Measurements from ENCODE around the gene TMTC3.
A peak's percentile ranks its signal among the peaks of the same experiment; 100 is the strongest.
"Not testable (repeated sequence)": the region's sequence is repeated elsewhere in the genome, so short reads cannot be mapped to it uniquely, and the experiment has no call there.

The TMTC3 gene

GRCh38 chr12:88141774-88142609 is at the start of gene TMTC3, which contains the start of gene CEP290:
Gene TMTC3 (plus strand): TSS chr12:88142307. CDS start chr12:88148316, 6,009 bp downstream.
Gene CEP290 (minus strand): TSS chr12:88142088. CDS start chr12:88141307, 781 bp downstream.
- peak; percentile 99 for FAIRE-seq

GRCh38 chr12:88092771-88093170 is 49.3 kb upstream of the TMTC3 start:
- no peak for FAIRE-seq

GRCh38 chr12:88093573-88093972 is 48.5 kb upstream of the TMTC3 start:
- peak; percentile 80 for FAIRE-seq

- FAIRE-seq, result peak; percentile 23
Measured at GRCh38 chr12:88108021-88108420, 34.1 kb upstream of the TMTC3 start.

- peak; percentile 88 for FAIRE-seq
Measured at GRCh38 chr12:88111074-88111652, 30.9 kb upstream of the TMTC3 start.

- no peak for FAIRE-seq
Measured at GRCh38 chr12:88113871-88114270, 28.2 kb upstream of the TMTC3 start.

GRCh38 chr12:88122666-88123065 is 19.4 kb upstream of the TMTC3 start:
- no peak for FAIRE-seq

- no peak for FAIRE-seq
Measured at GRCh38 chr12:88127099-88127498, 15.0 kb upstream of the TMTC3 start.

GRCh38 chr12:88127855-88128254 is 14.3 kb upstream of the TMTC3 start:
- FAIRE-seq, result no peak

- FAIRE-seq, result no peak
Measured at GRCh38 chr12:88132392-88132791, 9.7 kb upstream of the TMTC3 start.

GRCh38 chr12:88133181-88133580 is 8.9 kb upstream of the TMTC3 start:
- not testable (repeated sequence) for FAIRE-seq

GRCh38 chr12:88139711-88140110 is 2.4 kb upstream of the TMTC3 start:
- FAIRE-seq, result not testable (repeated sequence)

GRCh38 chr12:88141425-88141773 is 708 bp upstream of the TMTC3 start:
- no peak for FAIRE-seq

- no peak for FAIRE-seq
Measured at GRCh38 chr12:88142610-88142991, 494 bp downstream of the TMTC3 start.

- no peak for FAIRE-seq
Measured at GRCh38 chr12:88144037-88144436, 1.9 kb downstream of the TMTC3 start.

GRCh38 chr12:88144546-88145468 is 2.7 kb downstream of the TMTC3 start:
- no peak for FAIRE-seq

- FAIRE-seq, result no peak
Measured at GRCh38 chr12:88145567-88146505, 3.7 kb downstream of the TMTC3 start.

GRCh38 chr12:88150063-88150462 is 8.0 kb downstream of the TMTC3 start:
- FAIRE-seq, result no peak

- FAIRE-seq, result peak; percentile 96
Measured at GRCh38 chr12:88153959-88154358, 11.9 kb downstream of the TMTC3 start.

GRCh38 chr12:88156075-88156654 is 14.1 kb downstream of the TMTC3 start:
- no peak for FAIRE-seq

GRCh38 chr12:88163371-88163770 is 21.3 kb downstream of the TMTC3 start:
- no peak for FAIRE-seq

- no peak for FAIRE-seq
Measured at GRCh38 chr12:88166179-88166578, 24.1 kb downstream of the TMTC3 start.
